GM18858 (cell line): Measurements from ENCODE around the gene SLC49A4.

Experiments
- ATAC-seq: cut with Tn5 transposase; IDR thresholded peaks from one replicate; pipeline ENCODE4 v1.9.1; 2021; ENCODE audit not compliant: unreplicated experiment

SLC49A4 gene

GRCh38 chr3:122927726-122928125, 132.9 kb downstream of the SLC49A4 start:
- ATAC-seq, result no peak

DNA sequence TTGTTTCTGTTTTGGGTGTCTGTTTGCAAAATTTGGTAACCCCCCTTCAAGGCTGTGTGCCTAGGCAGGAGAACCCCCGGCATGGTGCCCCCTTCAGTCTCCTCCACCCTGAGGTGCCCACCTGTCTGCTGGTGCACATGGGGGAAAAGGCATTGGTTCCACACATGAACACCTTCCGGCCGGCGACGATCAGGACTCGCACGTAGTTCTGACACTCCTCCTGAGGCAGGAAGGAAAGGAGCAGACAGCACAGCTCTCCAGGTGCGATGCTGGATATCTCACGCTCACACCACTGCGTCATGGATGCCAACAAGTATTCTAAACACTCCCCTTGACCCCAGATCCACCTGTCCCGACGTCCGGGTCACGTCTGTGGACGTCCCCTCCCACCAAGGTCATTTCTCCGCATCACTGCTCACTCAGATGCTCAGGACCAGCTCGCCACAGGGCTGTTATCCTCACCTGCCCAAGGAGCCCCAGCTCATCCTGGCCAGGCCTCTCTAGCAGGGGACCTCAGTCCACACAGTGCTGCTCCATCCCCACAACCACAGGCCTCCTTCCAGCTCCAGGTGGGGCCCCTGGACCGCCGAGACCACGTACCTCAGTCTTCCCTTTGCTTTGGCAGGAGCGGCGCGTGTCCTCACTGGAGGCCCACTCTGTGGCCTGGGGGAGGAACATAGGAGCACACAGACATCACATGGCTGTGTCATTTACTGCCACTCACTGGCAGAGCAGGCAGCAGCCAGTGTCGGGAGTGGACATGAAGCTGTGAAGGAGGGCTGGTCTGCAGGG, 133.7 kb downstream of the SLC49A4 start:
- no peak for ATAC-seq

GRCh38 chr3:122929188-122930062, 134.6 kb downstream of the SLC49A4 start:
- no peak for ATAC-seq

DNA sequence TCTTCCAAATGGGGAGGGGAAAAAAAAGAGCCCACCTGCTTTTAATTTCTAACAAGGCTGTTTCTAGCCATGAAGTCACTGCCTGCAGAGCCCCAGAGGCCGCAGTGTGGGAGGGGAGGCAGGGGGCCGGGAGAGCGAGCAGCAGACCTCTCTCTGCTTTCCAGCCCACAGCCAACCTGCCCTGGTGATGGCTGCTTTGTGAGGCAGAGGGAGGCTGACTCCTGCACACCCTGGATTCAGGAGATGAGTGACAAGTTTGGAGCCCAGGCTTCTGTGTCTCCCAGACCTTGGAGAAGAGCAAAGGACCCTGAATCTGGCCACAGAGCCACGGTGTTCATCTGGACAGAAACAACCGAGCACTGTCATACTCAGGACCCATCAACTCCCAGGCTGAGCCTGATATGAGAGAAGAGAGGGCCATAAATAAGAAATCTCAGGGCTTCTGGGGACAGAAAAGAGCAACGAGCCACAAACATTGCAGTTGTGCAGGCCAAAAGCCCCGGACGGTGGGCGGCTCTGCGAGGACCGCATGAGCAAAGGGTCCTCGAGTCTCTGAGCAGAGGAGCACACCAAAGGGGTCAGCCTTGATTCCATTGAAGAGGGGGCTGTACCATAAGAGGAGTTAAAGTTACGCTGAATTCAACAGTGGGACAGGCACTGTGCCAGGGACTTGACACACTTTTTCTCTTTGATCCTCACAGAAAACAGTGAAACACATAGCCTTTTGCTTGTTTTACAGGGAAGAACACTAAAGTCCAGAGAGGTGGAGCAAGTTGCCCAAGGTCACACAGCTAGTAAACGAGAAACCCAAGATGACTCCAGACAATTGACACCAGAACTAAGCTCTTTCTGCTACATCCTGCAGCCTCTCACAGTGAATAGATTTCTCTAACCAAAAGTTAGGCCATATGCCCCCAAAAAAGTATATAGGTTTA, 135.5 kb downstream of the SLC49A4 start:
- no peak for ATAC-seq
